Gastrocnemius medialis (tissue), 4 donors: ENCODE measurements around the gene KRT15.

Experiments used
- POLR2A ChIP-seq, 2 donors: fragments of 450-650 bp; IDR thresholded peaks; one replicate each; pipeline ENCODE4 v1.6.1; 2017; ENCODE audit warnings: antibody characterized with exemption in 2 of 2, mild to moderate bottlenecking in 2 of 2, moderate library complexity in 2 of 2
- TF ChIP-seq, protein P1 (sequence below), 5 experiments: fragments of 450-650 bp in 3 of 5; fragments of 200-600 bp in 2 of 5; sonication (generic) in 2 of 5; IDR thresholded peaks in 4 of 5; conservative IDR thresholded peaks in 1 of 5; 1 replicate in 4 of 5; 2 replicates in 1 of 5; pipeline ENCODE4 v1.5.1; 2016 to 2019; ENCODE audit warnings: antibody characterized with exemption in 5 of 5, mild to moderate bottlenecking in 3 of 5, moderate library complexity in 3 of 5

DNA sequence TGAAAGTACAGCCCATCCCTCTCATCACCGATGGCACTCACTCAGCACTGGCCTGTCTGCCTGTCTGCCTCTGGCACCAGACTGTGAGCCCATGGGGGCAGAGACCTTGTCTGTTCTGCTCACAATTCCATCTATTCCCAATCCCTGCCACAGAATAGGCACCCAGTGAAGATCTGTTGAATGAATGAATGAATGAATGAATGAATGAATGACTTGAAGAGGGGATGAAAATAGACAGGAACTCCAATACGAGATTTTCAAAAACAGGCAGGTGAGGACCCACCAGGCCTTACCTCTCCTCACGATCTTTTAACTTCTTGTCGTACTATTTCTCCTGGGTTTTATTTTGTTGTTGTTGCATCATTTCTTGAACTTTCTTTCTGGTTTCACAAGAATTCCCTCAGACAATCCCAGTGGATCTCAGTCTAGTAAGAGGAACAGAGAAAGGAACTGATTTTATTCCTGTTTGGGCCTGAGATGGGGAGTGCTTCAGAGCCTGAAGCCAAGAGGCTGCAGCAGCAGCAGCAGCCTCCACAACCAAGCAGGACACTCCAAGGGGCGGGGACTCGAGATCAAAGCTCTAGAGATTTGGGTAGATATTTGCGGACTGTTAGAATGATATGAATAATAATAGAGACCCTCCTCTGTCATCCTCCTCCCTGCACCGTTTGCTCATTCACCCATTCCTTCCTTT lies 35.4 kb upstream of the KRT15 start:
- TF ChIP-seq POLR2A (IDR thresholded peaks at IDR 0.05): no peak
- TF ChIP-seq, protein P1, sequence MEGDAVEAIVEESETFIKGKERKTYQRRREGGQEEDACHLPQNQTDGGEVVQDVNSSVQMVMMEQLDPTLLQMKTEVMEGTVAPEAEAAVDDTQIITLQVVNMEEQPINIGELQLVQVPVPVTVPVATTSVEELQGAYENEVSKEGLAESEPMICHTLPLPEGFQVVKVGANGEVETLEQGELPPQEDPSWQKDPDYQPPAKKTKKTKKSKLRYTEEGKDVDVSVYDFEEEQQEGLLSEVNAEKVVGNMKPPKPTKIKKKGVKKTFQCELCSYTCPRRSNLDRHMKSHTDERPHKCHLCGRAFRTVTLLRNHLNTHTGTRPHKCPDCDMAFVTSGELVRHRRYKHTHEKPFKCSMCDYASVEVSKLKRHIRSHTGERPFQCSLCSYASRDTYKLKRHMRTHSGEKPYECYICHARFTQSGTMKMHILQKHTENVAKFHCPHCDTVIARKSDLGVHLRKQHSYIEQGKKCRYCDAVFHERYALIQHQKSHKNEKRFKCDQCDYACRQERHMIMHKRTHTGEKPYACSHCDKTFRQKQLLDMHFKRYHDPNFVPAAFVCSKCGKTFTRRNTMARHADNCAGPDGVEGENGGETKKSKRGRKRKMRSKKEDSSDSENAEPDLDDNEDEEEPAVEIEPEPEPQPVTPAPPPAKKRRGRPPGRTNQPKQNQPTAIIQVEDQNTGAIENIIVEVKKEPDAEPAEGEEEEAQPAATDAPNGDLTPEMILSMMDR (IDR thresholded peaks at IDR 0.05 in 4 of 5, conservative IDR thresholded peaks at IDR 0.05 in 1 of 5): no peak
